GM21423 (cell line): ENCODE results near the gene IL6.
"Not testable (repeated sequence)": the region's sequence is repeated elsewhere in the genome, so short reads cannot be mapped to it uniquely, and the experiment has no call there.

Experiments used
- ATAC-seq: cut with Tn5 transposase; IDR thresholded peaks from one replicate; pipeline ENCODE4 v1.9.1; 2021; ENCODE audit warnings: mild to moderate bottlenecking, moderate library complexity; ENCODE audit not compliant: unreplicated experiment

The IL6 gene

GRCh38 chr7:22779730-22780323, 52.8 kb downstream of the IL6 start:
- not testable (repeated sequence) for ATAC-seq

DNA sequence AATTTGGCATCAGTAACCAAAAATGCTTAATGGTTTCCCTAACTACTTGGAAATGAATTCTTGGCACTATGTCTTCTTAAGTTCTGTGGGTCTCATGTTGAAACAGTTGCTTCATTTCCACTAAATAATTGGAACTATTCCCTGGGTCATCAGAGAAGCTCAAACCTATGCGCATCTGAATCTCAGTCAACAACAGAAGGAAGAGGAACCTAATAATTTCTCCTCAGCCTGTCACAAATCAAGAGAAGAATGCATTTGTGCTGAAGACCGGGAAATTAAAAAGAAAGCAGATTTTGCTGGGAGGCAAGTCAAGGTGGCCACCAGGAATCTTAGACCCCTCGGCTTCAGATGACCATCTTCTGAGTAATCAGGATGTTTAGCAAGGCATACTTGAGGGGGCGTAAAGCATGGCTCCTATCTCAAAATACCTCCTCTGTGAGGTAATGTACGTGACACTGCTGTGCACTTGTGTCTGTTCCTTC, 54.3 kb downstream of the IL6 start:
- ATAC-seq: no peak
